ENCODE measurements around the gene STT3B.

The STT3B gene

DNA sequence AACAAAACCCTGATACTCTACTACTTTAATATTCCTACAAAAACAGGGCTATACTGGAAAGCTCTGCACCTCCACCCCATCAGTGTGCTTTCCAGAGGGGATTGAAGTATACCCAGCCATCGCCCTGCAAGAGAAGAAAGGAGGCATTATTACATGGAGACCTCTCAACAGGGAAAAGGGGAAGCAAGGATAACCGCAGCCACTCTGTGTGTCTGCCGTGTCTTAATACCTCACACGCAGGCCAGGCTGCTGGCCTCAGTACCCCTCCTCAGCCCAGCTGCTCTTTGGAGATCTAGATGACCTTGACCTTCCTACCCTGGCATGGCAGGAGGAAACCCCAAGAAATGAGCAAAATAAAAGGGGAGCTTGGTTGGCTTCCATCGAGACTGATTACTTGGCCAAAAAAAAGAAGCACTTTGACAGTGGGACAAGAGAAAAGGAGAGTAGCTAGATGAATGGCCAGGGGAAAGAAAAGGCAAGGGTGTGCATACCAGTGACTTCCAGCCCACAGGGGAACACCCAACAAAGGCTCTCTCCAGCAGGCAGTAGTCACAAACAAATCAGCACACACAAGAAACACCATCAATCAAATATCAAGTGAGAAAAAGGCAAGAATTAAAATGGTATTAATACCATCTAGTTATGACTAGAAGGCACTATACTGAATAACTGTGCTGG, 129.4 kb downstream of the STT3B start:
- Histone ChIP-seq H3K9me3 (ENCODE audit: control insufficient read depth, insufficient read depth, low read depth, low read length) (no peaks in the 10 kb centered on the region), H3K36me3 (ENCODE audit: control insufficient read depth in 2 of 2, insufficient read depth in 1 of 2, low read length in 2 of 2) (no peaks in the 10 kb centered on the region), H3K27ac (ENCODE audit: extremely low read depth, low read depth, low read length) (no peak overlapping the region), H3K4me3 (ENCODE audit: low read depth, low read length) (no peak overlapping the region), H3K4me1 (ENCODE audit: control insufficient read depth, insufficient read depth, low read length) (no peaks in the 10 kb centered on the region)
- CTCF ChIA-PET = no interaction called here
- POLR2A ChIA-PET = no interaction called here
- TF ChIP-seq ZSCAN30 (tag by site-specific recombination; IDR thresholded peaks at IDR 0.05) (no peak), SP3 (tag by site-specific recombination; IDR thresholded peaks at IDR 0.05) (no peak), ZSCAN23 (tag by site-specific recombination; IDR thresholded peaks at IDR 0.05) (no peak), HOXD13 (CRISPR knock-in tag; IDR thresholded peaks at IDR 0.05; ENCODE audit: borderline replicate concordance) (no peak), GLI4 (tag by site-specific recombination; IDR thresholded peaks at IDR 0.05) (no peak), ZNF473 (tag by site-specific recombination; IDR thresholded peaks at IDR 0.05) (no peak), KLF1 (tag by site-specific recombination; IDR thresholded peaks at IDR 0.05) (no peak)
- TF ChIP-seq, protein P1, sequence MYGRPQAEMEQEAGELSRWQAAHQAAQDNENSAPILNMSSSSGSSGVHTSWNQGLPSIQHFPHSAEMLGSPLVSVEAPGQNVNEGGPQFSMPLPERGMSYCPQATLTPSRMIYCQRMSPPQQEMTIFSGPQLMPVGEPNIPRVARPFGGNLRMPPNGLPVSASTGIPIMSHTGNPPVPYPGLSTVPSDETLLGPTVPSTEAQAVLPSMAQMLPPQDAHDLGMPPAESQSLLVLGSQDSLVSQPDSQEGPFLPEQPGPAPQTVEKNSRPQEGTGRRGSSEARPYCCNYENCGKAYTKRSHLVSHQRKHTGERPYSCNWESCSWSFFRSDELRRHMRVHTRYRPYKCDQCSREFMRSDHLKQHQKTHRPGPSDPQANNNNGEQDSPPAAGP (tag by site-specific recombination; IDR thresholded peaks at IDR 0.05) = no peak

DNA sequence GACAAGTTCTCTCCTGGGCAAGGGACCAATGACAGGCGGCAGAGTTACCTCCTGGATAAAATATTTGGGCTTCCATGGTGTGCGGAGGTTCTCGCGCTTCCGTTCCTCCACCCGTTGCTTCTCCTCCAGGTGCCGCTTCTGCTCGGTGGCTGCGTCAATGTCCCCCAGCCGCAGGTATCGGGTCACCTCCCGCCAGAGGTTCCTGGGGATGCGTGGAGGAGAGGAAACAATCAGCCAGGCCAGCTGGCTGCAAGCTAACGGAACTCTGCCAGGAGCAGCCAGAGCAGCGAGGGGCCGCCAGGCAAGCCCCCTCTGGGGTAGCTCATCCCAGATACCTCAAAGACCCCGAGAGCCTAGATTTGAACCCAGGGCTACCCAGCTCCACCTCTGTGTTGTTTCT, 131.3 kb downstream of the STT3B start:
- CTCF ChIA-PET = no interaction called here
- TF ChIP-seq, protein P2, sequence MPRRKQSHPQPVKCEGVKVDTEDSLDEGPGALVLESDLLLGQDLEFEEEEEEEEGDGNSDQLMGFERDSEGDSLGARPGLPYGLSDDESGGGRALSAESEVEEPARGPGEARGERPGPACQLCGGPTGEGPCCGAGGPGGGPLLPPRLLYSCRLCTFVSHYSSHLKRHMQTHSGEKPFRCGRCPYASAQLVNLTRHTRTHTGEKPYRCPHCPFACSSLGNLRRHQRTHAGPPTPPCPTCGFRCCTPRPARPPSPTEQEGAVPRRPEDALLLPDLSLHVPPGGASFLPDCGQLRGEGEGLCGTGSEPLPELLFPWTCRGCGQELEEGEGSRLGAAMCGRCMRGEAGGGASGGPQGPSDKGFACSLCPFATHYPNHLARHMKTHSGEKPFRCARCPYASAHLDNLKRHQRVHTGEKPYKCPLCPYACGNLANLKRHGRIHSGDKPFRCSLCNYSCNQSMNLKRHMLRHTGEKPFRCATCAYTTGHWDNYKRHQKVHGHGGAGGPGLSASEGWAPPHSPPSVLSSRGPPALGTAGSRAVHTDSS (tag by site-specific recombination; IDR thresholded peaks at IDR 0.05) = no peak
- TF ChIP-seq, protein P3, sequence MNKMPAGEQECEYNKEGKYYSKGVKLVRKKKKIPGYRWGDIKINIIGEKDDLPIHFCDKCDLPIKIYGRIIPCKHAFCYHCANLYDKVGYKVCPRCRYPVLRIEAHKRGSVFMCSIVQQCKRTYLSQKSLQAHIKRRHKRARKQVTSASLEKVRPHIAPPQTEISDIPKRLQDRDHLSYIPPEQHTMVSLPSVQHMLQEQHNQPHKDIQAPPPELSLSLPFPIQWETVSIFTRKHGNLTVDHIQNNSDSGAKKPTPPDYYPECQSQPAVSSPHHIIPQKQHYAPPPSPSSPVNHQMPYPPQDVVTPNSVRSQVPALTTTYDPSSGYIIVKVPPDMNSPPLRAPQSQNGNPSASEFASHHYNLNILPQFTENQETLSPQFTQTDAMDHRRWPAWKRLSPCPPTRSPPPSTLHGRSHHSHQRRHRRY (tag by site-specific recombination; IDR thresholded peaks at IDR 0.05) = no peak
- TF ChIP-seq KLF1 (tag by site-specific recombination; IDR thresholded peaks at IDR 0.05) = no peak
- no peak for TF ChIP-seq ZNF600 (tag by site-specific recombination; IDR thresholded peaks at IDR 0.05)
- POLR2A ChIA-PET = no interaction called here

DNA sequence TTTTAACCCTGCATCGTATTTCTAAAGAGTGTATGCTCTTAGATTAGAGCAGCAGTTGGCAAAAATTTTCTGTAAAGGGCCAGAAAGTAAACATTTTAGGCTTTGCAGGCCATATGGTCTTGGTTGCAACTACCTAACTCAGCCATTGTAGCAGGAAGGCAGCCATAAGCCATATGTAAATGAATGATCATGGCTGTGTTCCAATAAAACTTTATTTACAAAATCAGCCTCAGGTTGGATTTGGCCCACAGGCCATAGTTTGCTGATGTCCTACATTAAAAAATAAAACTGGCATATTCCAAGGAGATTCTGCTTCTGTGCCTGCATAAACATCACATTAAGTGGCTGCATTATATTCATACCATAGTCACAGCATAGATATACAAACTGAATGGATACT, 134.9 kb downstream of the STT3B start:
- CTCF ChIA-PET = interaction anchor here (0.7 kb wide), 1 partner anchor 205 kb away, joined by 3 read pairs; no protein-coding TSS in a partner anchor
- H3K4me3 ChIP-seq (ENCODE audit: low read depth, low read length) = no peak overlapping the region
- POLR2A ChIA-PET = no interaction called here
- TF ChIP-seq ZNF175 (tag by site-specific recombination; IDR thresholded peaks at IDR 0.05) (no peak), TRIM28 (IDR thresholded peaks at IDR 0.05; ENCODE audit: borderline replicate concordance, low read length) (no peak), ZNF223 (tag by site-specific recombination; IDR thresholded peaks at IDR 0.05) (no peak), GLIS1 (tag by site-specific recombination; IDR thresholded peaks at IDR 0.05) (no peak), ZBTB17 (tag by site-specific recombination; IDR thresholded peaks at IDR 0.05) (no peak), GLI2 (tag by site-specific recombination; IDR thresholded peaks at IDR 0.05; ENCODE audit: borderline replicate concordance, low read depth) (no peak), YY1 (tag by site-specific recombination; IDR thresholded peaks at IDR 0.05) (no peak), ZNF473 (tag by site-specific recombination; IDR thresholded peaks at IDR 0.05) (no peak), ZNF621 (tag by site-specific recombination; IDR thresholded peaks at IDR 0.05) (no peak), ZNF660 (tag by site-specific recombination; IDR thresholded peaks at IDR 0.05) (no peak), ZNF19 (tag by site-specific recombination; IDR thresholded peaks at IDR 0.05; ENCODE audit: low read depth) (no peak)
- TF ChIP-seq, protein P4, sequence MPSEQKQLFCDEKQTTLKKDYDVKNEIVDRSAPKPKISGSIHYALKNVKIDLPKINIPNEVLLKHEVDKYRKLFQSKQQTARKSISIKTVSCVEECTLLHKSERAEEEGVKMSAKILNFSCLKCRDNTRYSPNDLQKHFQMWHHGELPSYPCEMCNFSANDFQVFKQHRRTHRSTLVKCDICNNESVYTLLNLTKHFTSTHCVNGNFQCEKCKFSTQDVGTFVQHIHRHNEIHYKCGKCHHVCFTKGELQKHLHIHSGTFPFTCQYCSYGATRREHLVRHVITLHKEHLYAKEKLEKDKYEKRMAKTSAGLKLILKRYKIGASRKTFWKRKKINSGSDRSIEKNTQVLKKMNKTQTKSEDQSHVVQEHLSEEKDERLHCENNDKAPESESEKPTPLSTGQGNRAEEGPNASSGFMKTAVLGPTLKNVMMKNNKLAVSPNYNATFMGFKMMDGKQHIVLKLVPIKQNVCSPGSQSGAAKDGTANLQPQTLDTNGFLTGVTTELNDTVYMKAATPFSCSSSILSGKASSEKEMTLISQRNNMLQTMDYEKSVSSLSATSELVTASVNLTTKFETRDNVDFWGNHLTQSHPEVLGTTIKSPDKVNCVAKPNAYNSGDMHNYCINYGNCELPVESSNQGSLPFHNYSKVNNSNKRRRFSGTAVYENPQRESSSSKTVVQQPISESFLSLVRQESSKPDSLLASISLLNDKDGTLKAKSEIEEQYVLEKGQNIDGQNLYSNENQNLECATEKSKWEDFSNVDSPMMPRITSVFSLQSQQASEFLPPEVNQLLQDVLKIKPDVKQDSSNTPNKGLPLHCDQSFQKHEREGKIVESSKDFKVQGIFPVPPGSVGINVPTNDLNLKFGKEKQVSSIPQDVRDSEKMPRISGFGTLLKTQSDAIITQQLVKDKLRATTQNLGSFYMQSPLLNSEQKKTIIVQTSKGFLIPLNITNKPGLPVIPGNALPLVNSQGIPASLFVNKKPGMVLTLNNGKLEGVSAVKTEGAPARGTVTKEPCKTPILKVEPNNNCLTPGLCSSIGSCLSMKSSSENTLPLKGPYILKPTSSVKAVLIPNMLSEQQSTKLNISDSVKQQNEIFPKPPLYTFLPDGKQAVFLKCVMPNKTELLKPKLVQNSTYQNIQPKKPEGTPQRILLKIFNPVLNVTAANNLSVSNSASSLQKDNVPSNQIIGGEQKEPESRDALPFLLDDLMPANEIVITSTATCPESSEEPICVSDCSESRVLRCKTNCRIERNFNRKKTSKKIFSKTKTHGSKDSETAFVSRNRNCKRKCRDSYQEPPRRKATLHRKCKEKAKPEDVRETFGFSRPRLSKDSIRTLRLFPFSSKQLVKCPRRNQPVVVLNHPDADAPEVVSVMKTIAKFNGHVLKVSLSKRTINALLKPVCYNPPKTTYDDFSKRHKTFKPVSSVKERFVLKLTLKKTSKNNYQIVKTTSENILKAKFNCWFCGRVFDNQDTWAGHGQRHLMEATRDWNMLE (tag by site-specific recombination; conservative IDR thresholded peaks at IDR 0.05; ENCODE audit: low read depth) = no peak

More for the DNA sequence above, 131.3 kb downstream of the STT3B start:
- no peaks in the 10 kb centered on the region for H3K9me3 ChIP-seq (ENCODE audit: control insufficient read depth, insufficient read depth, low read depth, low read length)
- no peaks in the 10 kb centered on the region for H3K4me1 ChIP-seq (ENCODE audit: control insufficient read depth, insufficient read depth, low read length)
- H3K27ac ChIP-seq (ENCODE audit: extremely low read depth, low read depth, low read length) = no peak overlapping the region
- H3K36me3 ChIP-seq (ENCODE audit: control insufficient read depth in 2 of 2, insufficient read depth in 1 of 2, low read length in 2 of 2) = no peaks in the 10 kb centered on the region
- H3K4me3 ChIP-seq (ENCODE audit: low read depth, low read length) = no peak overlapping the region

More for the DNA sequence above, 134.9 kb downstream of the STT3B start:
- no peaks in the 10 kb centered on the region for H3K36me3 ChIP-seq (ENCODE audit: control insufficient read depth in 2 of 2, insufficient read depth in 1 of 2, low read length in 2 of 2)
- no peaks in the 10 kb centered on the region for H3K4me1 ChIP-seq (ENCODE audit: control insufficient read depth, insufficient read depth, low read length)
- no peak overlapping the region for H3K27ac ChIP-seq (ENCODE audit: extremely low read depth, low read depth, low read length)
- H3K9me3 ChIP-seq (ENCODE audit: control insufficient read depth, insufficient read depth, low read depth, low read length) = no peaks in the 10 kb centered on the region

Data from HEK293 (cell line).